ENCODE results near the gene CYB5A.

CYB5A gene

DNA sequence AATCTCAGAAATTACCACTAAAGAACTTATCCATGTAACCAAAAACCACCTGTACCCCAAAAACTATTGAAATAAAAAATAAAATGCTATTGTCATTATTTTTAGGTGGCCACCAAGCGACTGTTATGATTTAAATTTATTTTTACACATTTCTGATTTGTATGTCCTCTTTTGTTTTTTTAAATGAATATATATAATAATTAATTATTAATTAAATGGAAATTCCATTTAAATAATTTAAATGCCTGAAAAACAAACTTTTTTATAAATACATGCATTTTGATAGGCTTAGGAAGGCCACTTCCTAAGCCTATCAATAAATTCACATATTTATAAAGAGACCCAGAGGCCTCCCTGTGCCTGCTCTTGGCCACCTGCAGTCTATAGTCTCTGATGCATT lies 52.2 kb downstream of the CYB5A start:
- in situ Hi-C loops (cut with MboI; ENCODE audit: low sequenced_read_pairs, unreplicated experiment), result no loop called here
- TF ChIP-seq, protein P1, sequence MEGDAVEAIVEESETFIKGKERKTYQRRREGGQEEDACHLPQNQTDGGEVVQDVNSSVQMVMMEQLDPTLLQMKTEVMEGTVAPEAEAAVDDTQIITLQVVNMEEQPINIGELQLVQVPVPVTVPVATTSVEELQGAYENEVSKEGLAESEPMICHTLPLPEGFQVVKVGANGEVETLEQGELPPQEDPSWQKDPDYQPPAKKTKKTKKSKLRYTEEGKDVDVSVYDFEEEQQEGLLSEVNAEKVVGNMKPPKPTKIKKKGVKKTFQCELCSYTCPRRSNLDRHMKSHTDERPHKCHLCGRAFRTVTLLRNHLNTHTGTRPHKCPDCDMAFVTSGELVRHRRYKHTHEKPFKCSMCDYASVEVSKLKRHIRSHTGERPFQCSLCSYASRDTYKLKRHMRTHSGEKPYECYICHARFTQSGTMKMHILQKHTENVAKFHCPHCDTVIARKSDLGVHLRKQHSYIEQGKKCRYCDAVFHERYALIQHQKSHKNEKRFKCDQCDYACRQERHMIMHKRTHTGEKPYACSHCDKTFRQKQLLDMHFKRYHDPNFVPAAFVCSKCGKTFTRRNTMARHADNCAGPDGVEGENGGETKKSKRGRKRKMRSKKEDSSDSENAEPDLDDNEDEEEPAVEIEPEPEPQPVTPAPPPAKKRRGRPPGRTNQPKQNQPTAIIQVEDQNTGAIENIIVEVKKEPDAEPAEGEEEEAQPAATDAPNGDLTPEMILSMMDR (IDR thresholded peaks at IDR 0.05; ENCODE audit: borderline replicate concordance, control extremely low read depth, extremely low read depth, insufficient read depth, missing control alignments), result no peak
- no peak for DNase-seq (ENCODE audit: low spot score)

DNA sequence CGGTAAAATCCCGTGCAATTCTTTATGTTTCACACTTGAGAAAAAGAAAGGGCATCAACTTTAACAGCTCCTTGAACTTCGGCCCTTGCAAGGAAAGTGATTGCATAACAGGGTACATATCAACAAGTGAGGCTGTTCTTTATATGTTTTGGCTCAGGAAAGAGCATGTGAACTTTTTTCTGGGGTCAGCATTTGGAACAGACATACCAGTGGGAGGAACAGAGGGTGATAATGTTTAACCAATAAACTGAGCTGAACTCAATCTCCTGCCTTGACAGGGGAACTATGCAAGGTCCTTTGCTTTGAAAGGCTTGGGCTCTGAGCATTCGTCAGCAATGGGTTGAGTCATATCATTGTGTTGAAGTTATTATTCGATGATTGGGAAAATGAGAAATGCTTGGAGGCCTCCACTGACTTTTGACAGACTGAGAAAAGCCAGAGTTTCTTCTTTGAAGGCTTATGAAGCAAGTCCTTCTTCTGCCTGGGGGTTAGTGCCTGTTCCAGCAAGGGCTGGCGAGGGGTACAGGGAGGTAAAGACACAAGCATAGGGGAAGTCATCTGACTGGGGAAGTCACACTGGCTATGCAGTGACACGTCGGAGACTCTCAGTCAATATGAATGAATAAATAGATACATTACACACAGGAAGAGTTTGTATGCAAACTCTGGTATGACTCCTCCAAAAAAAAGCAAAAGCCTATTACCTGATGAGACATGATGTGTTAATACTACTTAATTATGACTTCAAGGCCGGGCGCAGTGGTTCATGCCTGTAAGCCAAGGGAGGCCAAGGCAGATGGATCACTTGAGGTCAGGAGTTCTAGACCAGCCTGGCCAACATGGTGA lies 57.2 kb downstream of the CYB5A start:
- no peak for DNase-seq (ENCODE audit: low spot score)
- in situ Hi-C loops (cut with MboI; ENCODE audit: low sequenced_read_pairs, unreplicated experiment), result no loop called here
- TF ChIP-seq, protein P1 (IDR thresholded peaks at IDR 0.05; ENCODE audit: borderline replicate concordance, control extremely low read depth, extremely low read depth, insufficient read depth, missing control alignments), result no peak

DNA sequence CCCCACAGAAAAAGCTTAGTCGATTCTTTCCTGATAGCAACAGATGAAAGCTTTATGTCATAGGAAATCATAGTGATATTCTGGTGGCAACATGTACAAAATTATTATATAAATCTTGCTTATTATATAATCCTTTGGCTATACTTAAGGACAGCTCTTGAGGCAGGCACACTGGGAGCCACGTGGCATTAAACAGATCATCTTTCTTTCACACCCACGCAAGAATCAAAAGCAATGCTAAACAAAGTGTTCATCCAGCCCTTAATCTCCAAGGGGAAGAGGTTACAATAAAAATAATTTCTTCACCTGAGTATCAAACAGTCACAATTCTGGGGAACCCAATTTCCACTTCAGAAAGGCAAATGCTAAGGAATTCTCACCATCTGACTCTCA lies 57.8 kb downstream of the CYB5A start:
- no peak for DNase-seq (ENCODE audit: low spot score)
- in situ Hi-C loops (cut with MboI; ENCODE audit: low sequenced_read_pairs, unreplicated experiment), result no loop called here
- TF ChIP-seq, protein P1 (IDR thresholded peaks at IDR 0.05; ENCODE audit: borderline replicate concordance, control extremely low read depth, extremely low read depth, insufficient read depth, missing control alignments), result no peak

DNA sequence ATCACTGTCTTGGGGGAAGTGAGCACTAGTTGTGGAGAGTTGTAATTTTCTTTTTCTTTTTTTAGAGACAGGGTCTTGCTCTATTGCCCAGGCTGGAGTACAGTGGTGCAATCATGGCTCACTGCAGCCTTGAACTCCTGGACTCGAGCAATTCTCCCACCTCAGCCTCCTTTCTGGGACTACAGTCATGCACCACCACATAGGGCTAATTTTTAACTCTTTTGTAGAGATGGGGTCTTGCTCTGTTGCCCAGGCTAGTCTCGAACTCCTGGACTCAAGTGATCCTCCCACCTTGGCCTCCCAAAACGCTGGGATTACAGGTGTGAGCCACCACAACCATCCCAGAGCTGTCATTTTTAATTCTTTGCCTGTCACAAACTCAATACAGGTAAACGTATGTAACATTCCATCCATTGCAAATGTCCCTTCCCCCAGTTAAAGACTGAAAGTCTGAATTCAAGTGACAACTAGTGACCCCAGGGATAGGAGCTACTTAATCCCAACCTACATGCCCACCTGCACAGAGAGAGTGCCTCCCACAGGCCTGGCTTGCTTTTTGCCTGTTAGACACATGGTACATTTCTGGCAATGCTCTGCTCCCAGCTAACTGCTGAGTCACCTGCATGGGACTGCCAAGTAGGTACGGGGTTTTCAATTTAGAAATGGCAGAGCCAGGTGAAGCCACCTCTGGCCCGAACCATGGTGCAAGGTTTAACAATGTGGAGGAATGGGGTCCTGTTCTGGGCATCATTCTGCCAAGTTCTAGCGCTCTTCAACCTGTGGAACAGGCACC lies 60.6 kb downstream of the CYB5A start:
- in situ Hi-C loops (cut with MboI; ENCODE audit: low sequenced_read_pairs, unreplicated experiment), result no loop called here
- TF ChIP-seq, protein P1 (IDR thresholded peaks at IDR 0.05; ENCODE audit: borderline replicate concordance, control extremely low read depth, extremely low read depth, insufficient read depth, missing control alignments), result no peak
- no peak for DNase-seq (ENCODE audit: low spot score)

DNA sequence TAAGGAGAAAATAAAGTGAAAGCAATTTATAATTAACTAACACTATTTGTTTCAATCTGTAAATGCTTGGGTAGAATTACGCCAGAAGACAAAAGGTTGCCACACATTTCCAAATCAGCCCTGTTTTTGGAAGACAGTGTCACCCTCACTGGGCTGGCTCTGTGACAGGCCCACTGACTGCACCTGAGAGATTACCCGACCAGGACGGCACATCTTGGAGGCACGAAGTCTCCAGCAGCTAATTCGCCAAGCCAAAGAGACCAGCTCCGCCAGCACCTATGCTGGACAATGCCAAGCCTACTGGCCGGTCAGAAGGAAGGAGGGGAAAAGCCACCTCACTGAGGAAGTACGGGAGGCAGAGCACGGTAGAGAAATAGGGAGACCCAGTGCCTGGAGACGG lies 61.9 kb downstream of the CYB5A start:
- DNase-seq (ENCODE audit: low spot score), result no peak
- TF ChIP-seq, protein P1 (IDR thresholded peaks at IDR 0.05; ENCODE audit: borderline replicate concordance, control extremely low read depth, extremely low read depth, insufficient read depth, missing control alignments), result no peak
- in situ Hi-C loops (cut with MboI; ENCODE audit: low sequenced_read_pairs, unreplicated experiment), result no loop called here

DNA sequence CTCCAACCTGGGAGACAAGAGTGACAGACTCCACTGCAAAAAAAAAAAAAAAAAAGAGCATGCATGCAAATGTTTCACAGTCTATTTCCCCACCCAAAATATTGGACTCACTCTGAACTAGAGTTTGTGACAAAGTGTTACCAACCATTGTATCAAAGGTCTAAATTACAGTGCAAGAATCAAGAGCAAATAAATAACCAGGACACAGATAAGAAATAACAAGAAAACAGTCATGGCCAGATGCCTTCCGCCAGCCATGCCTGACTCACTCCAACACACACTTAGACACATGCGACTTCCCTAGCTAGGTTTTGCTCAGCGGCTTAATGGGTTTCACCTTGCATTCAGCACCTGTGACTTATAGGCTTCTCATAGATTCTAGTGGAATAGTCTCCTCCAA lies 62.8 kb downstream of the CYB5A start:
- TF ChIP-seq, protein P1 (IDR thresholded peaks at IDR 0.05; ENCODE audit: borderline replicate concordance, control extremely low read depth, extremely low read depth, insufficient read depth, missing control alignments), result no peak
- in situ Hi-C loops (cut with MboI; ENCODE audit: low sequenced_read_pairs, unreplicated experiment), result no loop called here

More for the DNA sequence above, 62.8 kb downstream of the CYB5A start:
- DNase-seq (ENCODE audit: low spot score), result no peak
